Vagina (tissue), 2 donors: ENCODE data around the gene LSP1.

Experiments used
- CTCF ChIP-seq, 3 experiments: fragments of 450-650 bp in 2 of 3; fragments of 200-600 bp in 1 of 3; sonication (generic) in 1 of 3; IDR thresholded peaks; one replicate each; pipeline ENCODE4 v1.5.1; 2017 to 2019; ENCODE audit warnings: antibody characterized with exemption in 3 of 3, mild to moderate bottlenecking in 2 of 3, moderate library complexity in 2 of 3
- POLR2A ChIP-seq, 2 donors: fragments of 450-650 bp; IDR thresholded peaks; one replicate each; pipeline ENCODE4 v1.6.1; 2017; ENCODE audit warnings: antibody characterized with exemption in 2 of 2, mild to moderate bottlenecking in 2 of 2, moderate library complexity in 2 of 2
- POLR2AphosphoS5 ChIP-seq, 2 donors: sonication (generic); formaldehyde crosslinking; IDR thresholded peaks; one replicate each; pipeline ENCODE4 v1.9.0; 2017; ENCODE audit warnings: antibody characterized with exemption in 2 of 2, mild to moderate bottlenecking in 2 of 2, low read depth in 1 of 2; ENCODE audit not compliant: insufficient read depth in 1 of 2

- TF ChIP-seq CTCF (IDR thresholded peaks at IDR 0.05), result no peak
- TF ChIP-seq POLR2AphosphoS5 (IDR thresholded peaks at IDR 0.05; ENCODE audit: insufficient read depth in 1 of 2, low read depth in 1 of 2), result no peak
- no peak for TF ChIP-seq POLR2A (IDR thresholded peaks at IDR 0.05)
Measured at GRCh38 chr11:1878137-1879031, 25.5 kb downstream of the LSP1 start.
